Activated naive CD4-positive, alpha-beta T cell treated with anti-CD3 and anti-CD28 coated beads, Interleukin-2, amount 10 ng/mL, durations not matched to agents 7 days and 5 days (primary cell): ENCODE data around the gene GAL3ST3.
"Not testable (repeated sequence)": the region's sequence is repeated elsewhere in the genome, so short reads cannot be mapped to it uniquely, and the experiment has no call there.

ENCODE experiments used
- CTCF ChIA-PET: fragments of 350-600 bp; sonication (Branson Sonifier 250); formaldehyde crosslinking; loops from one replicate; lab custom pipeline; 2021; ENCODE audit warnings: antibody characterized with exemption; lab: Charles Lee
- DNase-seq: peaks from one replicate; pipeline ENCODE4 v3.0.0-alpha.2; 2020
- H3K27ac Mint-ChIP-seq: one replicate; pipeline ENCODE4 v1.8.0; 2021; ENCODE audit warnings: mild to moderate bottlenecking, moderate library complexity, mixed read lengths
- H3K27me3 Mint-ChIP-seq: one replicate; pipeline ENCODE4 v1.8.0; 2021; ENCODE audit warnings: mild to moderate bottlenecking, mixed read lengths
- H3K36me3 Mint-ChIP-seq: one replicate; pipeline ENCODE4 v1.8.0; 2021; ENCODE audit warnings: mixed read lengths
- H3K4me1 Mint-ChIP-seq: one replicate; pipeline ENCODE4 v1.8.0; 2021; ENCODE audit warnings: mixed read lengths
- H3K4me3 Mint-ChIP-seq: one replicate; pipeline ENCODE4 v1.8.0; 2021; ENCODE audit warnings: mild to moderate bottlenecking, moderate library complexity, mixed read lengths
- H3K9me3 Mint-ChIP-seq: one replicate; pipeline ENCODE4 v1.8.0; 2021; ENCODE audit warnings: mixed read lengths

The GAL3ST3 gene

GRCh38 chr11:66010036-66010435 is 38.9 kb downstream of the GAL3ST3 start:
- H3K4me3 Mint-ChIP-seq: not testable (repeated sequence)

DNA sequence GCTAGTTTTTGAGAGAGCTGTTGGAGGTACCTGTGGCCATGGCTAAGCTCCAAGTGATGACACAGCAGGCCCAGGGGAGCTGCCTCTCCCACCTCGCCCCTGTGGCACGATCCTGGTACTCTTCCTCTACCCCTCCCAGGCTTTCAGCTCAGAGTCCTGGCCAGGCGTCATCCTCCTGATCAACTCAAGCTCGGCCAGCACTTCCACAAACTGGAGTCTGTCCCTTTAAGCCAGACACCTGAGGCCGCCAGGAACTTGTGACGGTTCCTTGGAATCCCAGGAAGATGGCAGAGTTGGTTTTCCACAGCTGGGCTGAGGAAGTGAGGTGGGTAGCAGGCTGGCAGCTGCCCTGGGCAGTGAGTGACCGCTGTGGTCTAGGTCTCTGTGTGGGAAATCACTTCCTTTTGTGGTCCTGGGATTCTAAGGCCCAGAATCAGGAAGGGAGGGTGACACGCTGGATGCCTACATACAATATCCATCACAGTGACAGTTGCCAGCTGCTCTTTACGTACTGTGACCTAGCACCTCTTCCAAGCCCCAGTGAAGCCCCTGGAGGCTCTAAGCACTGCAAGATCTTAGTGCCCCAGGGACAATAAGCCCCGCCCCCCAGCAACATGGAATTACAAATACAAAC is 40.4 kb downstream of the GAL3ST3 start:
- no peak for DNase-seq
- H3K4me1 Mint-ChIP-seq: peaks cover 10% of the 10 kb centered on the region
- H3K36me3 Mint-ChIP-seq: peaks cover 16% of the 10 kb centered on the region
- no peaks in the 10 kb centered on the region for H3K9me3 Mint-ChIP-seq
- no peak overlapping the region for H3K4me3 Mint-ChIP-seq
- H3K27ac Mint-ChIP-seq: no peak overlapping the region
- CTCF ChIA-PET: interaction anchor here (0.9 to 3.4 kb wide), 3 partner anchors 13 to 37 kb away, joined by 4 to 15 read pairs (median 4); no protein-coding TSS in a partner anchor
- H3K27me3 Mint-ChIP-seq: peaks cover 43% of the 10 kb centered on the region

More at GRCh38 chr11:66010036-66010435, 38.9 kb downstream of the GAL3ST3 start:
- not testable (repeated sequence) for H3K36me3 Mint-ChIP-seq, H3K27ac Mint-ChIP-seq, DNase-seq, H3K4me1 Mint-ChIP-seq, H3K9me3 Mint-ChIP-seq
- CTCF ChIA-PET: interaction anchor here (3.4 kb wide), 1 partner anchor 12 kb away, joined by 15 read pairs; no protein-coding TSS in a partner anchor
- H3K27me3 Mint-ChIP-seq: peaks cover 49% of the 10 kb centered on the region

DNA sequence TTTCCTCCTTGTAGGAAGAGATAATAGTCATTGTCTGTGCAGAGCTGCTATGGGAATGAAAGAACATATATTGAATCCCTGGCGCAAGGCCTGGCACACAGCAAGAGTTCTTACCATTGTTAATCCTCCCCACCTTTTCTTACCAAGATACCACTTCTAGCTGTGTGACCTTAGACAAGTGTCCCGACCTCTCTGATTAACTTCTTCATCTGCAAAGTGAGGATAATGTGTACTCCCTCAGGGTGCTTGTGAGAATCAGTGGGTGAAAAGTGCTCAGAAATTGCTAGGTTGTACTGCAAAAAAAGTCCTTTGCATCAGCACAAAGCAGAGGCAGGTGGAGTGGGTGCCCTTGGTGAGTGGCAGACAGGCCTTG is 40.9 kb downstream of the GAL3ST3 start:
- CTCF ChIA-PET: interaction anchor here (0.9 to 3.4 kb wide), 2 partner anchors 14 to 37 kb away, joined by 4 to 15 read pairs; no protein-coding TSS in a partner anchor
- Mint-ChIP-seq H3K9me3 (no peaks in the 10 kb centered on the region), H3K27me3 (peaks cover 38% of the 10 kb centered on the region), H3K4me3 (no peak overlapping the region), H3K36me3 (peaks cover 21% of the 10 kb centered on the region), H3K27ac (no peak overlapping the region), H3K4me1 (peaks cover 15% of the 10 kb centered on the region)
- no peak for DNase-seq

GRCh38 chr11:66007201-66007634 is 41.7 kb downstream of the GAL3ST3 start:
- H3K27ac Mint-ChIP-seq: no peak overlapping the region
- H3K36me3 Mint-ChIP-seq: peaks cover 27% of the 10 kb centered on the region
- no peak for DNase-seq
- peaks cover 29% of the 10 kb centered on the region for H3K27me3 Mint-ChIP-seq
- CTCF ChIA-PET: no interaction called here
- no peaks in the 10 kb centered on the region for H3K9me3 Mint-ChIP-seq
- peaks cover 21% of the 10 kb centered on the region for H3K4me1 Mint-ChIP-seq
- no peak overlapping the region for H3K4me3 Mint-ChIP-seq

DNA sequence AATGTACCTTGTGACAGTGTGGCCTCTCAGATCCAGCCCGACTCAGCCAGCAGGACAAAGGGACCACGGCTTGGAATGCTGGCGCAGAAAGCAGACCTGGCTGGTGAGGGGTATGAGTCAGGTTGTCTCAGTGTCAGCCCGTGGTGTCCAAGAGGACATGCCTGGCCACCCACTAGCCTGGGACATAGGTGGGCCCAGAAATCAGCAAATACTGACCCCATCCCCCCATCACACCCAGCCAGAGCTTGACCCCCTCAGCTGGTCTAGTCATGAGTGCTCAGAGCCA is 42.1 kb downstream of the GAL3ST3 start:
- H3K9me3 Mint-ChIP-seq: no peaks in the 10 kb centered on the region
- H3K27ac Mint-ChIP-seq: no peak overlapping the region
- no peak for DNase-seq
- peaks cover 25% of the 10 kb centered on the region for H3K27me3 Mint-ChIP-seq
- H3K4me3 Mint-ChIP-seq: no peak overlapping the region
- H3K36me3 Mint-ChIP-seq: peaks cover 31% of the 10 kb centered on the region
- CTCF ChIA-PET: no interaction called here
- H3K4me1 Mint-ChIP-seq: peaks cover 25% of the 10 kb centered on the region

DNA sequence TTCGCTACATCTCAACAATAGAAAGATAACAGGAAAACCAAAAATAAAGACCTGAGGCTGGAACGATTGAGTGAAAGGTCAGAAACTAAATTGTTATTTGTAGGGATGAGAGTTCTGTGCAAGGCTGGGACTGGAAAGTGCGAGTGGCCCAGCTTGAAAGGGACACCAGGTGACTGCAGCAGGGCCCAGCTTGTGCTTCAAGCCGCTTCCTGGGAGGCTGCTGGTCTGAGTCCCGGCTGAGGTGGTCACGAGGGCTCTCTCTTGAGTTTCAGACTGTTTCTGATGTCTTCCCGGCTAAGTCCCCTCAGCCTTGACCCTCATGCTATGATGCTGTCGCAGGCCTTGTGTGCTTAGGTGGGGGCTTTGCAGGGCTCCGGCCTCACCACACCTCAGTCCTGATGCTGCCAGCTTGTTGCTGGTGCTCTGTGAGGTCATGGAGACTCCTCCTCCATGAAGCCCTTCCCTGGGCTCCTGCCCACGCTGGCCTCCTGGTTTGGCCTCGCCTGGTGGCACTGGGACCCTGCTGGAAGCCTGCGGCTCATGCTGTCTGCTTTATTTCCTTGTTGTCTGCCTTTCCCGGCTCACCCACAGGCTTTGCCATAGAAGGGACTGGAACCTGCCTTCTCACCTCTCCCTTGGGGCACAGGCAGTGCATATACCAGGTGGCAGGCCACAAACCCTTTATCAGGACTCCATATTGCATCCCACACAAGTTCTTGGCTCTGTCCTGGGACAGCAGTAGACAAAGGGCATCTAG is 42.6 kb downstream of the GAL3ST3 start:
- CTCF ChIA-PET: no interaction called here
- peaks cover 26% of the 10 kb centered on the region for H3K4me1 Mint-ChIP-seq
- no peak overlapping the region for H3K27ac Mint-ChIP-seq
- no peak for DNase-seq
- H3K9me3 Mint-ChIP-seq: no peaks in the 10 kb centered on the region
- no peak overlapping the region for H3K4me3 Mint-ChIP-seq
- peaks cover 33% of the 10 kb centered on the region for H3K36me3 Mint-ChIP-seq
- H3K27me3 Mint-ChIP-seq: peaks cover 20% of the 10 kb centered on the region

DNA sequence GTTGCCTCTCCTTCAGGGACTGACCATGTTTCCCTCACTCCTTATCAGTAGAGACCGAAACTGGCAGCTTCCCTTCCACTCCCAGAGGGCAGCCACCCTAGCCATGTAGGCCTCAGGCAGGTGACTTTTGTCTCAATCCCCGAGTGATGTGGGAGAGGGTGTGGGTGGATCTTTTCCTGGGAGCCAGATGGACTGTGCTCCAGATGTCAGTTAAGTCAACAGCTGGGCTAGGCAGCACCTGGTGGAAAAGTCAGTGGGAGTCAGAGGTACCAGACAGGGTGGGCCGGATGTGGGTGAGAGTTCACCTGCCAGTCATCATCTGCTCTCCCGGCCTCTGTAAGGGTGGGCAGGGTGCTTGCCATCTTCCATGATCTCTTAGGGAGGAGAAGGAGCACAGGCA is 44.8 kb downstream of the GAL3ST3 start:
- no peak overlapping the region for H3K27ac Mint-ChIP-seq
- no peak for DNase-seq
- H3K9me3 Mint-ChIP-seq: no peaks in the 10 kb centered on the region
- peaks cover 4% of the 10 kb centered on the region for H3K27me3 Mint-ChIP-seq
- H3K4me3 Mint-ChIP-seq: peak overlapping the region; percentile 48
- H3K4me1 Mint-ChIP-seq: peaks cover 45% of the 10 kb centered on the region
- CTCF ChIA-PET: interaction anchor here (0.9 to 1.3 kb wide), 3 partner anchors 18 to 292 kb away, joined by 3 to 7 read pairs (median 3); partner anchors contain the start of gene KAT5
- H3K36me3 Mint-ChIP-seq: peaks cover 46% of the 10 kb centered on the region

DNA sequence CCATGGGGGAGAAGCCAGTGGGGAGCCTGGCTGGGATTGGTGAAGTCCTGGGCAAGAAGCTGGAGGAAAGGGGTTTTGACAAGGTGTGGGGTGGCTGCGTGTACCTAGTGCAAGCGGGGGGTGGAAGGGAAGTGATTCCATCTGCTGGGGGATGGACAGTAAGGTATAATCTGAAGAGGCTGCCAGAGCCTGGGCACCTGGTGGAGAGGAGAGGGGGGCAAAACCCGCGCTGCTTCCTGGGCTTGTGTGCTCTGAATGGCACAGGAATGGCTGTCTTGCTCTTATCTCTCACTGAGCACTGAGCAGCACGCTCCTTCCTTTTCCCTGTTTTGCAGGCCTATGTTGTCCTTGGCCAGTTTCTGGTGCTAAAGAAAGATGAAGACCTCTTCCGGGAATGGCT is 45.7 kb downstream of the GAL3ST3 start:
- CTCF ChIA-PET: interaction anchor here (1.2 to 1.5 kb wide), 4 partner anchors 19 to 144 kb away, joined by 4 to 7 read pairs (median 5); no protein-coding TSS in a partner anchor
- Mint-ChIP-seq H3K4me1 (peaks cover 52% of the 10 kb centered on the region), H3K27ac (peak overlapping the region; percentile 85), H3K4me3 (peak overlapping the region; percentile 96), H3K9me3 (no peaks in the 10 kb centered on the region), H3K27me3 (no peaks in the 10 kb centered on the region), H3K36me3 (peaks cover 55% of the 10 kb centered on the region)
- DNase-seq: no peak

DNA sequence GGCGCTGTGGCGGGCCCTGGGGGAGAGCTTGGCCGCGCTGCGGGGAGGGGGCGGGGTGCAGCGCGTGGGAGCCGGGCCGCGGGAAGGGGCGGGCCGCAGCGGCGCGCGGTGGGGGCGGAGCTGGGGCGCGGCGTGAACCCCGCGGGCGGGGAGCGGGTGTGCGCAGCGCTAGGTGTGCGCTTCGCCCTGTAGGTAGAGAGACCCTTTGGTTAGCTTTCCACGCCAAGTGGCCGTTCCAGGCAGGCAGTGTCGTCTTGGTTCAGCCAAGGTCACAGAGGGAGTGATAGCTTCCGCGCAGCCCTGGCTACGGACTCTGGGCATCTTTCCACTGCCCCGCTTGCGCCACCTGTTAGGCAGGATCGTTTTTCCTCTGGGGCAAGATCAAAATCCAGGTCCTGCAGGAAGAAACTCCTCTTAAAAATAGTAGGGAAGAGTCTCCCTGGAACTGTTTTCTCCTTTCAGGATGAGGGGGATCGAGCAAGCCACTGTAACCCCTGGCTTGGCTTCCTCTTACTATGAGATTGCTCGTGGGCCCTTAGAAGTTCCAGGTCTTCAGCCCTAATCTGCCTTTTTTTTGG is 46.2 kb downstream of the GAL3ST3 start:
- CTCF ChIA-PET: interaction anchor here (0.8 to 1.5 kb wide), 6 partner anchors 20 to 143 kb away, joined by 3 to 5 read pairs (median 4); partner anchors contain the start of gene CCDC85B
- no peak for DNase-seq
- Mint-ChIP-seq H3K4me1 (peaks cover 53% of the 10 kb centered on the region), H3K9me3 (no peaks in the 10 kb centered on the region), H3K27ac (peak overlapping the region; percentile 98), H3K27me3 (no peaks in the 10 kb centered on the region), H3K36me3 (peaks cover 61% of the 10 kb centered on the region), H3K4me3 (peak overlapping the region; percentile 96)

- Mint-ChIP-seq H3K27me3 (no peaks in the 10 kb centered on the region), H3K4me1 (peaks cover 56% of the 10 kb centered on the region), H3K4me3 (peak within 1 kb of the TSS; percentile 96), H3K27ac (peak within 1 kb of the TSS; percentile 98), H3K9me3 (no peaks in the 10 kb centered on the region), H3K36me3 (peaks cover 66% of the 10 kb centered on the region)
- CTCF ChIA-PET: interaction anchor here (0.8 to 1.5 kb wide), 6 partner anchors 20 to 142 kb away, joined by 3 to 5 read pairs (median 4); partner anchors contain the start of gene CCDC85B
- DNase-seq: peak; percentile 95
Observed at GRCh38 chr11:66001942-66002647, 46.9 kb downstream of the GAL3ST3 start, which contains the start of the genes BANF1 and EIF1AD. TSS of gene BANF1 (plus strand) at chr11:66002503. CDS start at chr11:66003251, 748 bp downstream. TSS of gene EIF1AD (minus strand) at chr11:66002157. CDS start at chr11:66000389, 1,768 bp downstream.

DNA sequence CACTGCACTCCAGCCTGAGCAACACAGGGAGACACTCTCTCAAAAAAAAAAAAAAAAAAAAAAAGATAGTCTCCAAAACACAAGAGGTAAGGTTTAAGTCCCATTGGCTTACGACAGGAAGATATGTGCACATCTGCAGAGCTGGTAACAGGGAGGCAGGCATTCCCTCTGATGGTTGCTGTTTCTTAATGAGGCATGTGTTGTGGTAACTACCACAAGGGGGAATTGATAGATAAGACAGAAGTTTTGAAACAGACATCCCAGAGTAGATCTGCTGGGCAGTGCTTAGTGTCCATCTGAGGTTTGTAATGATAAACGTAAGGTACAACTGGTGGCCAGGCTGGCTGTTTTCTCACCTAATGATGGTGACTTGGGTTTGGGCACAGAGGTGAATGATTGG is 51.7 kb downstream of the GAL3ST3 start:
- Mint-ChIP-seq H3K4me3 (no peak overlapping the region), H3K4me1 (peaks cover 38% of the 10 kb centered on the region), H3K9me3 (no peaks in the 10 kb centered on the region), H3K36me3 (peaks cover 46% of the 10 kb centered on the region), H3K27me3 (no peaks in the 10 kb centered on the region), H3K27ac (no peak overlapping the region)
- DNase-seq: no peak
- CTCF ChIA-PET: interaction anchor here (0.7 to 0.9 kb wide), 2 partner anchors 25 to 113 kb away, joined by 3 to 4 read pairs; no protein-coding TSS in a partner anchor

DNA sequence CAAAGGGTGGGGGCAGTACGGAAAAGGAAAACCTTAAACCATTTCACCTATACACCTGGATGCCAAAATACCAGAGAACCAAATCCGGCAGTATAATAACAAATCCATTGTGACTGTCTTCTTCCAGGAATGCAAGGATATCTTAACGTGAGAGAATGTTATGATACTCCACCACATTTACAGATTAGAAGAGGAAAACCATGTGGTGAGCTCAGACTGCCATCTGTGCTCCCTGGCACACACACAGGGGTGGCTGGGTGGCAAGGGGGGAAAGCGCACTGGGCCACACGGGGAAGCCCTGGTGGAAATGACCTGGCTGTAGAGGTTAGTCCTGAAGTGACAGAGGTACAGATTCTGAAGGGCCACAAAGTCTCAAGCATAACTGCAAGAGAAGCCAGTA is 56.9 kb downstream of the GAL3ST3 start:
- peaks cover 6% of the 10 kb centered on the region for H3K4me1 Mint-ChIP-seq
- no peaks in the 10 kb centered on the region for H3K9me3 Mint-ChIP-seq
- H3K4me3 Mint-ChIP-seq: no peak overlapping the region
- no peak overlapping the region for H3K27ac Mint-ChIP-seq
- CTCF ChIA-PET: interaction anchor here (1.9 to 9.1 kb wide), 5 partner anchors 53 to 213 kb away, joined by 8 to 126 read pairs (median 8); partner anchors contain the start of genes CCDC85B and FIBP
- DNase-seq: no peak
- no peaks in the 10 kb centered on the region for H3K27me3 Mint-ChIP-seq
- peaks cover 7% of the 10 kb centered on the region for H3K36me3 Mint-ChIP-seq
